Skin epidermis (tissue), 12 donors: Measurements from ENCODE around the gene ZNF571.
A peak's percentile ranks its signal among the peaks of the same experiment; 100 is the strongest.

Source experiments
- H3K27ac ChIP-seq, 21 experiments: fragments of 200-600 bp; sonication (generic) in 11 of 21; one replicate each; pipeline ENCODE4 v1.5.0; 2020; ENCODE audit warnings: mild to moderate bottlenecking in 3 of 21, inconsistent platforms in 2 of 21, moderate library complexity in 2 of 21
- H3K4me3 ChIP-seq, 7 experiments: fragments of 200-600 bp; sonication (generic) in 2 of 7; one replicate each; pipeline ENCODE4 v1.5.0; 2020; ENCODE audit warnings: inconsistent platforms in 2 of 7, mild to moderate bottlenecking in 2 of 7, moderate library complexity in 1 of 7

Gene ZNF571

GRCh38 chr19:37594304-37594981, at the start of gene ZNF571, which contains the start of gene ZNF540:
TSS of gene ZNF571 (minus strand) at chr19:37594792. CDS start at chr19:37586676, 8,116 bp downstream.
TSS of gene ZNF540 (plus strand) at chr19:37594876. CDS start at chr19:37598448, 3,572 bp downstream.
- H3K4me3 ChIP-seq: peak within 1 kb of the TSS; percentile 62 to 85 (median 68)

DNA sequence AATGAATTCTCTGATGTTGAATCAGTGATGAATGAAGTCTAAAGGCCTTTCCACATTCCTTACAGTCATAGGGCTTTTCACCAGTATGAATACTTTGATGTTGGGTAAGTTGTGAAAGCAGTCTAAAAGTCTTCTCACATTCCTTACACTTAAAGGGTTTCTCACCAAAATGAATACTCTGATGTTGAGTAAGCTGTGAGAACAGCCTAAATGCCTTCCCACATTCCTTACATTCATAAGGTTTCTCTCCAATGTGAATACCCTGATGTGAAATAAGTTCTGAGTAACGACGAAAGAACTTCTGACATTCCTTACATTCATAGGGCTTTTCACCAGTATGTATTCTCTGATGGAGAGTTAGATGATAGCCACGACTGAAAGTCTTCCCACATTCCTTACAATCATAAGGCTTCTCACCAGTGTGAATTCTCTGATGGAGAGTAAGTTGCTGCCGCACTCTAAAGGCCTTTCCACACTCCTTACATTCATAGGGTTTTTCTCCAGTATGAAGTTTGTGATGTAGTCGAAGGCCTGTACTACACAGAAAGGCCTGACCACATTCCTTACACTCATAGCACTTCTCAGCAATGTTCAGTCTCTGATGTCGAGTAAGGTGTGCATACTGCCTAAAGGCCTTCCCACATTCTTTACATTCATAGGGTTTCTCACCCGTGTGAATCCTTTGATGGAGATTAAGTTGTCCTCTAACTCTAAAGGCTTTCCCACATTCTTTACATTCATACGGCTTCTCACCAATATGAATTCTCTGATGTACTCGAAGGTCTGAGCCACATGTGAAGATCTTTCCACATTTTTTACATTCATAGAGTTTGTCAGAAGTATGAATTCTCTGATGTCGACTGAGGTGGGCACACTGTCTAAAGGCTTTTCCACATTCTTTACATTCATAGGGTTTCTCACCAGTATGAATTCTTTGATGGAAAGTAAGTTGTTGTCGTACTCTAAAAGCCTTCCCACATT, 40.8 kb upstream of the ZNF571 start:
- no peak overlapping the region for H3K27ac ChIP-seq

More at GRCh38 chr19:37594304-37594981, at the start of gene ZNF571, which contains the start of gene ZNF540:
- H3K27ac ChIP-seq: peak within 1 kb of the TSS; percentile 46 to 94 (median 86)

GRCh38 chr19:37594982-37595382, 390 bp upstream of the ZNF571 start:
- H3K4me3 ChIP-seq: peak overlapping the region; percentile 62 to 85 (median 68)
- peak overlapping the region in 20 of 21 experiments; percentile 2 to 94 (median 86) for H3K27ac ChIP-seq

More for the DNA sequence above, 40.8 kb upstream of the ZNF571 start:
- H3K4me3 ChIP-seq: no peak overlapping the region

GRCh38 chr19:37593996-37594303, 642 bp downstream of the ZNF571 start:
- Histone ChIP-seq H3K4me3 (peak overlapping the region; percentile 62 to 85 (median 68)), H3K27ac (peak overlapping the region; percentile 46 to 94 (median 86))

GRCh38 chr19:37583340-37583739, 11.3 kb downstream of the ZNF571 start:
- Histone ChIP-seq H3K27ac (no peak overlapping the region), H3K4me3 (no peak overlapping the region)

- no peak overlapping the region for H3K4me3 ChIP-seq
- no peak overlapping the region for H3K27ac ChIP-seq
These were observed 22.4 kb downstream of the ZNF571 start for GRCh38 chr19:37572203-37572602.

GRCh38 chr19:37565370-37565669, 29.3 kb downstream of the ZNF571 start:
- H3K27ac ChIP-seq: no peak overlapping the region
- H3K4me3 ChIP-seq: no peak overlapping the region

GRCh38 chr19:37564624-37565369, 29.8 kb downstream of the ZNF571 start:
- Histone ChIP-seq H3K4me3 (no peak overlapping the region), H3K27ac (no peak overlapping the region)

DNA sequence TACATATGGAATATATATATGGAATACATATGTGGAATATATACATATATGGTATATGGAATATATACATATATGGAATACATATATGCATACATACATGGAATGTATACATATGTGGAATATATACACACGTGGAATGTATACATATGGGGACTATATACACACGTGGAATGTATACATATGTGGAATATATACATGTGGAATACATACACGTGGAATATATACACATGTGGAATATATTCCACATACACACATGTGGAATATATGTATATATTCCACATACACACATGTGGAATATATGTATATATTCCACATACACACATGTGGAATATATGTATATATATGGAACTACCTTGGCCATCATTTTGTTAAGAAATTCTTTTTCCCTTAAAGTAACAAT, 31.1 kb downstream of the ZNF571 start:
- Histone ChIP-seq H3K27ac (no peak overlapping the region), H3K4me3 (no peak overlapping the region)

DNA sequence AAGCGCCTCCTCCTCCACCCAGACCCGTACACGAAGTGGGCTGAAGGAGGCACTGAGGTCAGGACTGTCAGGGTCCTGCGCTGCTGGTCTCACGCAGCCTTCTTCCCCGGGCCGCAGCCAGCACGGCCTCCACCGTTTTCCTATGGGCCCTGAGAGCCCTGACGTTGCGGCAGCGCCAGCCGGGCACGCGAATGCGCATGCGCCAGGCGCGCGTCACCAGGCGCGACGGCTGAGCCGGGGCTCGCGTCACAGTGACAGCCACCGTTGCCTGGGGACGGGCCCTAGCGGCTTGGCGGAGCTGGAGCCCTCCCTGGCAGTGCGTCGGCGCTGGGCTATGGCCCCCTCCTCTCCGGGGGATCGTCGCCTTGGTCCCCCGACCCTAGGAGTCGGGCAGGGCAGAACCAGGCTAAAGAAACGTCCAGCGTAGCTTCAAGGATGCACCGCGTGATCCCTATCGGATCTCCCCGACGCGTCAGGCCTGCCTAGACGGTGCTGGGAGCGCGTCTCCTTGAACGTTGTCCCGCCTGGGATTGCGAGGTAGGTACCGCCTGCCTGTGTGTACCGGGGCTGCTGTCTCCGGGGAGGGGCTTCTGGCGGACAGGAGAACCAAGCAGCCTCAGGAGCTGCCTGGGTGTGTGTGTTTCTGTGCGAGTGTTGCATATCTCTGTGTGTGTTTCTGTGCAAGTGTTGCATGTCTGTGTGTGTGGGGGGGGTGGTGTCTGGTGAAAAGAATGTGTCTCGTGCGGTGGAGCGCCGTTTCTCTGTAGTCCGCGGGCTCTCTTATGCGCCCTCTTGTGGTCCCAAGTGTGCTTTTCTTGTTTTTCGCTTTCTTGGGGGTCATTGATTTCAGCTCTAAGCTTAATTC, 43.2 kb downstream of the ZNF571 start:
- Histone ChIP-seq H3K27ac (peak overlapping the region in 1 of 21 experiments; percentile 12), H3K4me3 (peak overlapping the region; percentile 15 to 43 (median 31))

- Histone ChIP-seq H3K27ac (no peak overlapping the region), H3K4me3 (no peak overlapping the region)
These were observed 57.1 kb downstream of the ZNF571 start for GRCh38 chr19:37537391-37537947.

DNA sequence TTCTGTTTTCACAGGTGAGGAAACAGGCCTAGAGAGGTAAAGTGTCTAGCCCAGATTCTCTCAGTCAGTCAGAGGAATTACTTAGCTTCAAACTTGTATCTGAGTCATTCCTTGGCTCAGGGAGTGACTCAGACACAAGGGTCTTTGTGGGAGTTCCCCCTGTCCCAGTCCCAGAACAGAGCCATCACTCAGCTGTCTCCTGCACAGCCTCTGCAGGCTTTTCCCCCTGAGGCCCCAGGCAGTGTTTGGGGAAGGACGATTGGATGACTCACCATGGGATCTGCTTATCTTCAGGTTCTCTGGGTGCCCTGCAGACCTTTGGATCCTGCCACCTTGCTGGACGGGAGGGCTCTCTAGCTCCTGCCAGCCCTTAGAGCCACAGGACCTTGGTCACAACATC, 74.7 kb downstream of the ZNF571 start:
- H3K4me3 ChIP-seq: no peak overlapping the region
- H3K27ac ChIP-seq: no peak overlapping the region
